ENCODE data around the gene SLC4A3.

DNA sequence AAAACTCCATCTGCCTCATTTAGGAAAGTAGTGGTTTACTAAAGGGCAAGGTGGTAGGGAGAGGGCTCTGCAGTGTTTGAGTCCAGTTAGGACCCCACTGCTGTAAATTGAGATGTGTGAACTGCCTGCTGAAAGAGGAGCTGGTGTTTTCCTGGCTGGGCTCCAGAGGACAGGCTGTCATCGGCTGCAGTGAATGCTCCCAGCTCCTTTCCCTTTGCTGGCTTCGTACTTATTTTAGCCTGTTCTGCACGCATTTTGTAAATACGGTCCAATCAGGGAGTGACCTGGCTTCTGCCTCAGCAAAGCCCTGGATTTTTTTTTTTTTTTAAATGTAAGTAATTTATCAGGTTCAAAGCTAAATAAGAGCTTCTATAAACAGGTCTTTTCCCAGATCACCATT, 37.5 kb downstream of the SLC4A3 start:
- TF ChIP-seq, protein P1, sequence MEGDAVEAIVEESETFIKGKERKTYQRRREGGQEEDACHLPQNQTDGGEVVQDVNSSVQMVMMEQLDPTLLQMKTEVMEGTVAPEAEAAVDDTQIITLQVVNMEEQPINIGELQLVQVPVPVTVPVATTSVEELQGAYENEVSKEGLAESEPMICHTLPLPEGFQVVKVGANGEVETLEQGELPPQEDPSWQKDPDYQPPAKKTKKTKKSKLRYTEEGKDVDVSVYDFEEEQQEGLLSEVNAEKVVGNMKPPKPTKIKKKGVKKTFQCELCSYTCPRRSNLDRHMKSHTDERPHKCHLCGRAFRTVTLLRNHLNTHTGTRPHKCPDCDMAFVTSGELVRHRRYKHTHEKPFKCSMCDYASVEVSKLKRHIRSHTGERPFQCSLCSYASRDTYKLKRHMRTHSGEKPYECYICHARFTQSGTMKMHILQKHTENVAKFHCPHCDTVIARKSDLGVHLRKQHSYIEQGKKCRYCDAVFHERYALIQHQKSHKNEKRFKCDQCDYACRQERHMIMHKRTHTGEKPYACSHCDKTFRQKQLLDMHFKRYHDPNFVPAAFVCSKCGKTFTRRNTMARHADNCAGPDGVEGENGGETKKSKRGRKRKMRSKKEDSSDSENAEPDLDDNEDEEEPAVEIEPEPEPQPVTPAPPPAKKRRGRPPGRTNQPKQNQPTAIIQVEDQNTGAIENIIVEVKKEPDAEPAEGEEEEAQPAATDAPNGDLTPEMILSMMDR (IDR thresholded peaks at IDR 0.05), result no peak
- TF ChIP-seq EZH2 (IDR thresholded peaks at IDR 0.05) (no peak), EZH2phosphoT487 (IDR thresholded peaks at IDR 0.05) (no peak)

All from neural progenitor cell (in vitro differentiated cells).